Astrocyte (in vitro differentiated cells and primary cell): ENCODE data around the gene ANK3.

Experiments used
- CTCF ChIP-seq: IDR thresholded peaks from 2 replicates; pipeline ENCODE4 v1.5.1; 2011; ENCODE audit warnings: low read depth, mild to moderate bottlenecking, inconsistent platforms, low read length, moderate library complexity; ENCODE audit not compliant: insufficient read depth
- EZH2 ChIP-seq: IDR thresholded peaks from 2 replicates; pipeline ENCODE4 v1.6.1; 2012; ENCODE audit warnings: mild to moderate bottlenecking, low read length, inconsistent platforms; ENCODE audit not compliant: insufficient read depth

- TF ChIP-seq EZH2, result no peak
- no peak for TF ChIP-seq CTCF
Observed at GRCh38 chr10:60304829-60305379, 84.8 kb downstream of the ANK3 start.
